KBM-7 (cell line): ENCODE results near the gene FBXO27.
"Not testable (repeated sequence)": the region's sequence is repeated elsewhere in the genome, so short reads cannot be mapped to it uniquely, and the experiment has no call there.

Experiments used
- DNase-seq: peaks from one replicate; pipeline ENCODE4 v3.0.0-alpha.2; 2015
- in situ Hi-C: fragments of 300-500 bp; cut with MboI; formaldehyde crosslinking; loops from 2 replicates; pipeline ENCODE4 v1.14.3; 2020; ENCODE audit warnings: low sequenced_read_pairs, low pct_unique_long_range_greater_than_20kb, mixed read lengths

FBXO27 gene

GRCh38 chr19:39046037-39046821 is 13.9 kb upstream of the FBXO27 start:
- peak; percentile 20 for DNase-seq
- in situ Hi-C loops = no loop called here

GRCh38 chr19:39045506-39045905 is 13.2 kb upstream of the FBXO27 start:
- in situ Hi-C loops = no loop called here
- no peak for DNase-seq

GRCh38 chr19:39038098-39038497 is 5.7 kb upstream of the FBXO27 start:
- in situ Hi-C loops = no loop called here
- DNase-seq = peak; percentile 39

- DNase-seq = no peak
- in situ Hi-C loops = no loop called here
Measured at GRCh38 chr19:39037194-39037593, 4.8 kb upstream of the FBXO27 start.

GRCh38 chr19:39036581-39036980 is 4.2 kb upstream of the FBXO27 start:
- no peak for DNase-seq
- in situ Hi-C loops = no loop called here

- DNase-seq = peak; percentile 81
Measured at GRCh38 chr19:39031368-39032062, 834 bp downstream of the FBXO27 start.

GRCh38 chr19:39030854-39031367 is 1.4 kb downstream of the FBXO27 start:
- in situ Hi-C loops = no loop called here

More at GRCh38 chr19:39031368-39032062, 834 bp downstream of the FBXO27 start:
- in situ Hi-C loops = no loop called here

GRCh38 chr19:39024875-39025641 is 7.3 kb downstream of the FBXO27 start:
- DNase-seq = no peak
- in situ Hi-C loops = no loop called here

More at GRCh38 chr19:39030854-39031367, 1.4 kb downstream of the FBXO27 start:
- no peak for DNase-seq

GRCh38 chr19:39021063-39021462 is 11.3 kb downstream of the FBXO27 start:
- DNase-seq = no peak
- in situ Hi-C loops = no loop called here

GRCh38 chr19:39017646-39018045 is 14.7 kb downstream of the FBXO27 start:
- no peak for DNase-seq
- in situ Hi-C loops = no loop called here

GRCh38 chr19:39017026-39017425 is 15.3 kb downstream of the FBXO27 start:
- in situ Hi-C loops = no loop called here
- no peak for DNase-seq

- in situ Hi-C loops = no loop called here
- no peak for DNase-seq
Measured at GRCh38 chr19:39014037-39014436, 18.3 kb downstream of the FBXO27 start.

- in situ Hi-C loops = no loop called here
- no peak for DNase-seq
Measured at GRCh38 chr19:39009001-39009400, 23.3 kb downstream of the FBXO27 start.

- in situ Hi-C loops = no loop called here
- no peak for DNase-seq
Measured at GRCh38 chr19:39008137-39008536, 24.2 kb downstream of the FBXO27 start.

- DNase-seq = no peak
- in situ Hi-C loops = no loop called here
Measured at GRCh38 chr19:39007096-39007495, 25.3 kb downstream of the FBXO27 start.

GRCh38 chr19:39004403-39004802 is 27.9 kb downstream of the FBXO27 start:
- DNase-seq = no peak
- in situ Hi-C loops = no loop called here

GRCh38 chr19:39003796-39004195 is 28.6 kb downstream of the FBXO27 start:
- DNase-seq = no peak
- in situ Hi-C loops = no loop called here

- in situ Hi-C loops = no loop called here
- no peak for DNase-seq
Measured at GRCh38 chr19:39003188-39003587, 29.2 kb downstream of the FBXO27 start.

GRCh38 chr19:39001041-39001440 is 31.3 kb downstream of the FBXO27 start:
- no peak for DNase-seq
- in situ Hi-C loops = no loop called here

- DNase-seq, in situ Hi-C loops: not testable (repeated sequence)
Measured at GRCh38 chr19:38997576-38997975, 34.8 kb downstream of the FBXO27 start.
